OCI-LY1 (cell line): ENCODE data around the gene YIF1B.

Experiments
- EZH2 ChIP-seq: fragments of 200-600 bp; sonication (generic), shearing (Covaris generic); IDR thresholded peaks from 2 replicates; pipeline ENCODE4 v1.8.0; 2017; ENCODE audit warnings: borderline replicate concordance, mixed run types, mild to moderate bottlenecking, antibody characterized with exemption, low read length, moderate library complexity, mixed read lengths
- TF ChIP-seq, protein P1 (sequence below): fragments of 200-600 bp; sonication (generic), shearing (Covaris generic); IDR thresholded peaks from 2 replicates; pipeline ENCODE4 v1.5.1; 2017; ENCODE audit warnings: mild to moderate bottlenecking, antibody characterized with exemption, low read length, moderate library complexity, mixed read lengths

DNA sequence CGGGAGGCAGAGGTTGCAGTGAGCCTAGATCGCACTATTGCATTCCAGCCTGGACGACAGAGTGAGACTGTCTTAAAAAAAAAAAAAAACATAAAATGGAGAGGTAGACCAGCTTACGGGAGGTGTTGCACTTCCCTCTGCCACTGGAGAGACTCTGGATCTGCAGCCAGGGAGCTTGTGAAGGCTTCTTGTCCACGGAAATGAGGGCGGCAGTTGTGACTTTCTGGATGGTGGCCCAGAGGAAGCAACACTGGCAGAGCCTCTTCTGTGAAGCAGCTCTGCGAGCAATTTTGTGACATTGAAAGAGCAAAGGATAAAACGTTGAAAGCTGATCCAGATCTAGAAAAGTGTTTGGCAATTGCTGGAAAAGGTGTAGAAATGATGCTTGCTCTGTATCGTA lies 41.0 kb downstream of the YIF1B start:
- TF ChIP-seq, protein P1, sequence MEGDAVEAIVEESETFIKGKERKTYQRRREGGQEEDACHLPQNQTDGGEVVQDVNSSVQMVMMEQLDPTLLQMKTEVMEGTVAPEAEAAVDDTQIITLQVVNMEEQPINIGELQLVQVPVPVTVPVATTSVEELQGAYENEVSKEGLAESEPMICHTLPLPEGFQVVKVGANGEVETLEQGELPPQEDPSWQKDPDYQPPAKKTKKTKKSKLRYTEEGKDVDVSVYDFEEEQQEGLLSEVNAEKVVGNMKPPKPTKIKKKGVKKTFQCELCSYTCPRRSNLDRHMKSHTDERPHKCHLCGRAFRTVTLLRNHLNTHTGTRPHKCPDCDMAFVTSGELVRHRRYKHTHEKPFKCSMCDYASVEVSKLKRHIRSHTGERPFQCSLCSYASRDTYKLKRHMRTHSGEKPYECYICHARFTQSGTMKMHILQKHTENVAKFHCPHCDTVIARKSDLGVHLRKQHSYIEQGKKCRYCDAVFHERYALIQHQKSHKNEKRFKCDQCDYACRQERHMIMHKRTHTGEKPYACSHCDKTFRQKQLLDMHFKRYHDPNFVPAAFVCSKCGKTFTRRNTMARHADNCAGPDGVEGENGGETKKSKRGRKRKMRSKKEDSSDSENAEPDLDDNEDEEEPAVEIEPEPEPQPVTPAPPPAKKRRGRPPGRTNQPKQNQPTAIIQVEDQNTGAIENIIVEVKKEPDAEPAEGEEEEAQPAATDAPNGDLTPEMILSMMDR, result no peak
- no peak for TF ChIP-seq EZH2
